Suprapubic skin (tissue), 4 donors: ENCODE results near the gene KIF6. TPM values are rescaled to one million over a fixed set of nuclear protein-coding genes. Genes with fewer than 3 reads are reported as not detected.

Experiments used
- DNase-seq, 2 donors: peaks; one replicate each; pipeline ENCODE4 v3.0.0-alpha.2; 2019; ENCODE audit warnings: low spot score in 2 of 2
- H3K27ac ChIP-seq: fragments of 200-600 bp; sonication (generic); one replicate; pipeline ENCODE4 v1.5.1; 2019
- H3K27me3 ChIP-seq: fragments of 200-600 bp; sonication (generic); one replicate; pipeline ENCODE4 v1.5.1; 2019
- H3K36me3 ChIP-seq: fragments of 200-600 bp; sonication (generic); one replicate; pipeline ENCODE4 v1.5.1; 2019
- H3K4me1 ChIP-seq: fragments of 200-600 bp; sonication (generic); one replicate; pipeline ENCODE4 v1.5.1; 2019
- H3K4me3 ChIP-seq: fragments of 200-600 bp; sonication (generic); one replicate; pipeline ENCODE4 v1.5.1; 2019; ENCODE audit warnings: mild to moderate bottlenecking
- H3K9me3 ChIP-seq: fragments of 200-600 bp; sonication (generic); one replicate; pipeline ENCODE4 v1.5.1; 2019
- EP300 ChIP-seq: sonication (generic); formaldehyde crosslinking; IDR thresholded peaks from one replicate; pipeline ENCODE4 v1.6.1; 2017; ENCODE audit warnings: antibody characterized with exemption
- POLR2A ChIP-seq, 2 donors: fragments of 450-650 bp; IDR thresholded peaks; one replicate each; pipeline ENCODE4 v1.6.1; 2017; ENCODE audit warnings: antibody characterized with exemption in 2 of 2, mild to moderate bottlenecking in 2 of 2, moderate library complexity in 2 of 2
- POLR2AphosphoS5 ChIP-seq, 3 donors: sonication (generic); formaldehyde crosslinking; IDR thresholded peaks; one replicate each; pipeline ENCODE4 v1.6.1; 2017; ENCODE audit warnings: antibody characterized with exemption in 3 of 3
- WGBS: methylation state at CpG from one replicate; pipeline ENCODE4 v1.1.5; 2018; 5-methylcytosine and 5-hydroxymethylcytosine counted together
- total RNA-seq, 4 donors: library from RNA; depleted of rRNA; stranded (reverse); fragments of >200 nt; gene quantifications; one replicate each; pipeline ENCODE4 v1.1.0, GENCODE V29; 2016
- TF ChIP-seq, protein P1 (sequence below), 2 donors: fragments of 200-600 bp in 1 of 2; fragments of 450-650 bp in 1 of 2; sonication (generic) in 1 of 2; IDR thresholded peaks; one replicate each; pipeline ENCODE4 v1.5.1; 2016 to 2019; ENCODE audit warnings: antibody characterized with exemption in 2 of 2, mild to moderate bottlenecking in 1 of 2, moderate library complexity in 1 of 2

Gene KIF6
- total RNA-seq, 4 donors from 2014 or later = 0.18 to 1.1 TPM; not detected in 2

DNA sequence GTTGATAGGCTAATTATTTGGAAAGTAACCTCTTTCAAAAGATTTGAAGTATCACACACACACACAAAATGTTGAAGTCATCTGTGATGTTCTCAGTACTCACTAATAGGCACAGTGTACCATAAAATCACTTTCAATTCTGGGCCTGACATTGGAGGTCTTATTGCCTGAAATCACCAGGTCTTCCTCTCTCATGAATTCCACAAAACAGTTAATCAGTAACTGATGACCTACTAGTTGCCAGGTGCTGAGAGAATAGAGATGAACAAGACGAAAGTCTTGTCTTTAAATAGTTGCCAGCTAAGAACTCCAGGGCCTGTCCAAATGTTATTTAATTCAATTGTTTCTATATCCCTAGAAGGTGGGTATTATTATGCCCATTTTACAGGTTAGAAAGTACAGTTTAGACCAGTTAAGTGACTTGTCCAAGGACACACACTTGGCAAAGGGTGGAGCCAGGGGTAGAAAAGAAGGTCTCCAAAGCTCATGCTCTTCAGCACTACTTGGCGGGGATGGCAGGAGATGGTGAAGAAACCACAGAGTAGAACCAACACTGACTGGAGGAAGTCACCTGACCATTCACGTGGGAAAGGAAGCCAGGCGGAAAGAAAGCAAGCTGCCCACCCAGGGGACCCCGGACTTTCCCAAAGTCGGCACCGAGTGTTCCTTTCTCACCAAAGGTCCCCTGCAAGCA lies 116.4 kb downstream of the KIF6 start:
- no peak overlapping the region for H3K27ac ChIP-seq

DNA sequence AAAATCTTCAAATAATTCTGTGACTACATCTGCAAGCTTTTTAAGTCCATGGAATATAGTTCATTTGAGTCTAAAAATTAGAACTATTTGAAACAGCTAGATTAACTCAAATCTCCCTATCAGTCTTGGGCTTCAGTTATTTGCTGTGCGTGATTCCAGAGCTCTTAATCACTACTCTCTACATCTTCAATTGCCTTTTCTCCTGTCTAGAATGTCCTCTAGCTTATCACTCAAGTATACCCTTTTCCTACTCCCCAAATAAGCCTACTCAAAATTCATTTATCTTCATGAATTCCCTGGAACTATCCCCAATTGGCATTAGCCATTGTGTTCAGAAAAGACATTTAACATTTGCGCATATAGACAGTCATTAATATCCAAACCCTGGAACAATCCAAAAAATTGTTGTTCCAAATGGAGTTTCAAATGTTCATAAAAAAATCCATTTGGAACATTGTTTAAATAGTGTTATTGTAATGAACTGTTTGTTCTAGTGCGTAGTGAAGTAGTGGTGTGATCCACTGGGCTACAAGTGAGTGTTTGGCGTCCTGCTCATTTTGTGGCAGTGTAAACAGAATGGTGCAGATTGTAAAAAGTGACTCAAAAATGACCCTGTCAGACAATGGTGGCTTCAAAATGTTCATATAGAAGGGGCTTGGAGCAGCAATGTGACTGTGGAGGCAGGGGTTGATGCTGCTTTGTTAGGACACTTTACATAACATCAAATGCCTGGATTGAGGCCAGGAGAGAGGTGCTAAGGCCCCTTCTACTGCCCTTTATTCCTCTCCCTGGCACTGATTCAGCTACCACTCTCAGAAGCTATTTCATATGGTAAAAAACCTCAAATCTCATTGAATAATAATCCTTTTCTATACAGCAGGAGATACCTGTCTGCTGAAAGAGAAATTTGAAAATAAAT lies 122.3 kb downstream of the KIF6 start:
- H3K9me3 ChIP-seq = no peaks in the 10 kb centered on the region
- TF ChIP-seq POLR2A (IDR thresholded peaks at IDR 0.05) (no peak), EP300 (no peak), POLR2AphosphoS5 (IDR thresholded peaks at IDR 0.05) (no peak)
- TF ChIP-seq, protein P1, sequence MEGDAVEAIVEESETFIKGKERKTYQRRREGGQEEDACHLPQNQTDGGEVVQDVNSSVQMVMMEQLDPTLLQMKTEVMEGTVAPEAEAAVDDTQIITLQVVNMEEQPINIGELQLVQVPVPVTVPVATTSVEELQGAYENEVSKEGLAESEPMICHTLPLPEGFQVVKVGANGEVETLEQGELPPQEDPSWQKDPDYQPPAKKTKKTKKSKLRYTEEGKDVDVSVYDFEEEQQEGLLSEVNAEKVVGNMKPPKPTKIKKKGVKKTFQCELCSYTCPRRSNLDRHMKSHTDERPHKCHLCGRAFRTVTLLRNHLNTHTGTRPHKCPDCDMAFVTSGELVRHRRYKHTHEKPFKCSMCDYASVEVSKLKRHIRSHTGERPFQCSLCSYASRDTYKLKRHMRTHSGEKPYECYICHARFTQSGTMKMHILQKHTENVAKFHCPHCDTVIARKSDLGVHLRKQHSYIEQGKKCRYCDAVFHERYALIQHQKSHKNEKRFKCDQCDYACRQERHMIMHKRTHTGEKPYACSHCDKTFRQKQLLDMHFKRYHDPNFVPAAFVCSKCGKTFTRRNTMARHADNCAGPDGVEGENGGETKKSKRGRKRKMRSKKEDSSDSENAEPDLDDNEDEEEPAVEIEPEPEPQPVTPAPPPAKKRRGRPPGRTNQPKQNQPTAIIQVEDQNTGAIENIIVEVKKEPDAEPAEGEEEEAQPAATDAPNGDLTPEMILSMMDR (IDR thresholded peaks at IDR 0.05) = no peak
- no peaks in the 10 kb centered on the region for H3K36me3 ChIP-seq
- H3K4me1 ChIP-seq = no peaks in the 10 kb centered on the region
- H3K27me3 ChIP-seq = no peaks in the 10 kb centered on the region
- no peak overlapping the region for H3K27ac ChIP-seq
- DNase-seq = no peak
- no peak overlapping the region for H3K4me3 ChIP-seq
- 90% methylated on average over 4 of the region's 4 CpGs for WGBS

More for the DNA sequence above, 116.4 kb downstream of the KIF6 start:
- H3K9me3 ChIP-seq = no peaks in the 10 kb centered on the region
- 86% methylated on average over 7 of the region's 7 CpGs for WGBS
- DNase-seq = no peak
- no peak overlapping the region for H3K4me3 ChIP-seq
- no peaks in the 10 kb centered on the region for H3K36me3 ChIP-seq
- no peaks in the 10 kb centered on the region for H3K27me3 ChIP-seq
- no peaks in the 10 kb centered on the region for H3K4me1 ChIP-seq
- TF ChIP-seq EP300 (no peak), POLR2AphosphoS5 (IDR thresholded peaks at IDR 0.05) (no peak), POLR2A (IDR thresholded peaks at IDR 0.05) (no peak)
- TF ChIP-seq, protein P1 (IDR thresholded peaks at IDR 0.05) = no peak

DNA sequence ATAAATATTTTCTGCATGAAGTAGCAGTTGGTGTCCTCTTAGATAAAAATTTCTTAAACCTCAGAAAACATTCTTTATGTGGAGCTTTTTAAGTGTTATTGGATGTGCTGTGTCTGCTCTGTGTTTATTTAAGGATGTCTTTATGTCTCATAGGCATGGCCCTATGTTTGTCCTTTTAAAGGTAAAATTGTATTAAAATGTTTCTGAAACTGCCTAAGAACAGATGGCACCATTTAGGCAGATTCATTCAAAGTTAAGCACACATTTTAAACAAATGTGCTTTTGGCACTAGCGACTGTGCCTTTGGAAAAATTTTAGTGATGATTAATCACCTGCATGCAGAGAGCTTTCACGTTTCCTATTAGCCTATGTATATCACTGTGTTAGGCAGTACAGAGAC lies 125.2 kb downstream of the KIF6 start:
- H3K9me3 ChIP-seq = no peaks in the 10 kb centered on the region
- WGBS = 19% methylated on average over 2 of the region's 2 CpGs
- no peak overlapping the region for H3K27ac ChIP-seq
- no peak for TF ChIP-seq EP300
- TF ChIP-seq, protein P1 (IDR thresholded peaks at IDR 0.05) = no peak
- TF ChIP-seq POLR2AphosphoS5 (IDR thresholded peaks at IDR 0.05) = no peak
- TF ChIP-seq POLR2A (IDR thresholded peaks at IDR 0.05) = no peak
- H3K36me3 ChIP-seq = no peaks in the 10 kb centered on the region
- no peaks in the 10 kb centered on the region for H3K4me1 ChIP-seq
- H3K4me3 ChIP-seq = no peak overlapping the region
- H3K27me3 ChIP-seq = no peaks in the 10 kb centered on the region
- DNase-seq = no peak

DNA sequence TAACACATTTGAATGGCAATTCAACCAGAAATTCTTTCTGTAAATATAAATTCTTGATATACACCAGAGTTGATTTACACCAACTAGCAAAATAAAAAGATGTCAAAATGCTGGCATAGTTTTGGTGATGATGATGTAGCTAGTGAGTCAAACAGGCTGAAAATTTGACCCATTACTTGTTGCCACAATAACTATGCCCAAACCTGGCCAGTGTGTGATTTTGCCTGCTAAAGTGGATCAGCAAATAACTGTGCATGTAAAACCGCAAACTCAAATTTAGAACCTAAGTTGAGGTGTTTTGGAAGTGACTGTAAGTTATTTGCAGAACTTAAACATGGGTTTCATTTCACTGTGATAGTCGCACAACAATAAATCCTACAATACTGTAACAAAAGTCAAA lies 125.9 kb downstream of the KIF6 start:
- H3K27ac ChIP-seq = no peak overlapping the region
- WGBS = 95% methylated on average over 2 of the region's 2 CpGs
- no peak for DNase-seq
- no peaks in the 10 kb centered on the region for H3K9me3 ChIP-seq
- no peaks in the 10 kb centered on the region for H3K27me3 ChIP-seq
- H3K36me3 ChIP-seq = no peaks in the 10 kb centered on the region
- no peaks in the 10 kb centered on the region for H3K4me1 ChIP-seq
- TF ChIP-seq POLR2AphosphoS5 (IDR thresholded peaks at IDR 0.05) = no peak
- TF ChIP-seq EP300 = no peak
- TF ChIP-seq POLR2A (IDR thresholded peaks at IDR 0.05) = no peak
- TF ChIP-seq, protein P1 (IDR thresholded peaks at IDR 0.05) = no peak
- H3K4me3 ChIP-seq = no peak overlapping the region

DNA sequence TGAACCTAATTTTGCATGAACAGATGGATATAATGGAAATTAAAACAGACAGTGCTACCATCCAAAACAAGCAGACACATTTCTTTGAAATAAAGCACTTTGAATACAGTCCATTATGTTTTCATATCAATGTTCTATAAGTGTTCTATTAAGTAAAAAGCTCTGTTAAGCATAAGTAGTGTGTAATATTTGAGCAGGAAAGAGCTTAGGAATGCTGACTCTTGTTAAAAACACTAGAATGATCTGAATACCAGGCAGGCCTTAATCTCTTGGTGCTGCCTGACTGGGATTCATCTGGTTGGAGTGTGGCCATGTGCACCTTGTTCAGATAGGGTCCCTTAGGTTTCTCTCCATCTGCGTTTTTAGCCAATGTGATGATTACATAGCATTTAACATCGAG lies 130.9 kb downstream of the KIF6 start:
- H3K4me1 ChIP-seq = no peaks in the 10 kb centered on the region

More for the DNA sequence above, 130.9 kb downstream of the KIF6 start:
- H3K4me3 ChIP-seq = no peak overlapping the region
- no peaks in the 10 kb centered on the region for H3K9me3 ChIP-seq
- TF ChIP-seq EP300 = no peak
- WGBS = 72% methylated on average over 2 of the region's 2 CpGs
- no peak overlapping the region for H3K27ac ChIP-seq
- H3K36me3 ChIP-seq = no peaks in the 10 kb centered on the region
- DNase-seq = no peak
- H3K27me3 ChIP-seq = no peaks in the 10 kb centered on the region
